ENCODE data around the gene EIF4E. TPM values are rescaled to one million over a fixed set of nuclear protein-coding genes. Genes with fewer than 3 reads are reported as not detected.
A peak's percentile ranks its signal among the peaks of the same experiment; 100 is the strongest.

Gene EIF4E, protein sequence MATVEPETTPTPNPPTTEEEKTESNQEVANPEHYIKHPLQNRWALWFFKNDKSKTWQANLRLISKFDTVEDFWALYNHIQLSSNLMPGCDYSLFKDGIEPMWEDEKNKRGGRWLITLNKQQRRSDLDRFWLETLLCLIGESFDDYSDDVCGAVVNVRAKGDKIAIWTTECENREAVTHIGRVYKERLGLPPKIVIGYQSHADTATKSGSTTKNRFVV
- total RNA-seq, result 100 to 1,000 TPM in 1 of 4 donors, 10 to 100 TPM in 3; 20.9 to 103 (median 48.4) TPM

DNA sequence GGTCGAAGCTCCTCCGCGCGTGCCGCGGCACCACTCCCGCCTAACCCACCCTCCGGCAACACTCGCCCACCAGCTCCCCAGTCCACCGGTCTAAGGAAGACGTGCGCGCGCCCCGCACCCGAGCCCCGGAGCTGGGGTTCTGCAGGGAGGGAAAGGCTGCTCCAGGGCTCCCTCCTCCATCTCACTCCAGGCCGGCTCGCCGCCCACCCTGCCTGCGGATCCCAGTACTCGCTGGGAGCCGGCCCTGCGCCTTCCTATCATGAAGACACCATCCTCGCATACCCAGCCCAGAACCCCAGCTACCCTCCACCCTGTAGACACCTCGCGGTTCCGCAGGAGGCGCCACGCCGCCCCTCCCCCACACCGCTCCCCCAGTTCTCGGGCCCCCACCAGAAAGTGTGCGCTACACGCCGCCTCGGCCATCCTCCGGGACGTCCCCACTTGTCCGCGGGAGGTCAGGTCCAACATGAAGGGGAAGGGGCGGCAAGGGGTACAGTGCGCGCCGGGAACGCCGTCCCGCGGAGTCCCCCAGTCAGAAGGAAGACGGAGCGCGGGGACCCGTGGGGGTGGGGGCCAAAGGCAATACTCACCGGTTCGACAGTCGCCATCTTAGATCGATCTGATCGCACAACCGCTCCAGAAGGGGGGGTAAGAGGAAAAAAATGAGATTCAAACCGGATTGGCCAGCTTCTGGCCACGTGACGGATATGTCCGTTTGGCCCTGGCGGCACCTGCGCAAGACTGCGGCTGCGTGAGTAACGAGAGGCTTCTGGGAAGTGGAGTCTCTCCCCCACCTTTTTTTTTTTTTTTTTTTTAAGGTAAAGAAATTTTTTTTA is at the start of gene EIF4E:
EIF4E (minus strand) TSS at position 629 of the 836 bp plus-strand sequence; CDS start at position 608, 21 bp downstream.
- Histone ChIP-seq H3K27ac (peak within 1 kb of the TSS; percentile 93 to 98 (median 96)), H3K36me3 (no peaks in the 10 kb centered on the region), H3K9me3 (no peaks in the 10 kb centered on the region), H3K4me1 (peaks cover 13 to 41% (median 23%) of the 10 kb centered on the region in 4 donors), H3K27me3 (no peaks in the 10 kb centered on the region), H3K4me3 (peak within 1 kb of the TSS; percentile 69 to 91 (median 86))
- in situ Hi-C loops (cut with MboI; ENCODE audit: low pct_ligation_motif_present in 1 of 4, low pct_unique_long_range_greater_than_20kb in 1 of 4, low sequenced_read_pairs in 3 of 4) (loop anchor here in 1 of 4 donors (25.0 kb wide), 1 partner anchor 466 kb away; no protein-coding TSS in a partner anchor), intact Hi-C loops (cut with DNase I; ENCODE audit: low total_unique reads) (loop anchor here (10.0 kb wide), 1 partner anchor 1796 kb away; no protein-coding TSS in a partner anchor)
- peak in 1 of 3 donors; percentile 49 for TF ChIP-seq POLR2AphosphoS5 (IDR thresholded peaks at IDR 0.05)
- TF ChIP-seq POLR2A (IDR thresholded peaks at IDR 0.05), result no peak
- TF ChIP-seq EP300 (IDR thresholded peaks at IDR 0.05; ENCODE audit: low read depth), result no peak
- TF ChIP-seq, protein P1, sequence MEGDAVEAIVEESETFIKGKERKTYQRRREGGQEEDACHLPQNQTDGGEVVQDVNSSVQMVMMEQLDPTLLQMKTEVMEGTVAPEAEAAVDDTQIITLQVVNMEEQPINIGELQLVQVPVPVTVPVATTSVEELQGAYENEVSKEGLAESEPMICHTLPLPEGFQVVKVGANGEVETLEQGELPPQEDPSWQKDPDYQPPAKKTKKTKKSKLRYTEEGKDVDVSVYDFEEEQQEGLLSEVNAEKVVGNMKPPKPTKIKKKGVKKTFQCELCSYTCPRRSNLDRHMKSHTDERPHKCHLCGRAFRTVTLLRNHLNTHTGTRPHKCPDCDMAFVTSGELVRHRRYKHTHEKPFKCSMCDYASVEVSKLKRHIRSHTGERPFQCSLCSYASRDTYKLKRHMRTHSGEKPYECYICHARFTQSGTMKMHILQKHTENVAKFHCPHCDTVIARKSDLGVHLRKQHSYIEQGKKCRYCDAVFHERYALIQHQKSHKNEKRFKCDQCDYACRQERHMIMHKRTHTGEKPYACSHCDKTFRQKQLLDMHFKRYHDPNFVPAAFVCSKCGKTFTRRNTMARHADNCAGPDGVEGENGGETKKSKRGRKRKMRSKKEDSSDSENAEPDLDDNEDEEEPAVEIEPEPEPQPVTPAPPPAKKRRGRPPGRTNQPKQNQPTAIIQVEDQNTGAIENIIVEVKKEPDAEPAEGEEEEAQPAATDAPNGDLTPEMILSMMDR (IDR thresholded peaks at IDR 0.05), result peak in 4 of 5 experiments; percentile 5 to 23 (median 14)
- 1% methylated on average over 63 of the region's 68 CpGs; no CpG with 5 or more reads in 1 of the 2 donors for WGBS, 2 donors (ENCODE audit: low coverage in 1 of 2)
- DNase-seq, result peak; percentile 98

DNA sequence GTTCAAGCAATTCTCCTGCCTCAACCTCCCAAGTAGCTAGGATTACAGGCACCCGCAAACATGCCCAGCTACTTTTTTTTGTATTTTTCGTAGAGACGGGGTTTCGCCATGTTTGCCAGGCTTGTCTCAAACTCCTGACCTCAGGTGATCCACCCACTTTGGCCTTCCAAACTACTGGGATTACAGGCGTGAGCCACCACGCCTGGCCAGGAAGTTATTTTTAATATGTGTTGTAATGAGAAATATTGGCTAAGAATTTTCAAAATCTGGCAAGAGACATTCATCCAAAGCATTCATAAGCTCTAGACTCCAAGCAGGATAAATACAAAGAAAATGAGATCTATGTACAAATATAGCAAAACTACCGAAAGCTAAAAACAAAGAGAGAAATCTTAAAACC is 48.6 kb upstream of the EIF4E start:
- Histone ChIP-seq H3K36me3 (no peaks in the 10 kb centered on the region), H3K9me3 (no peaks in the 10 kb centered on the region), H3K4me1 (no peaks in the 10 kb centered on the region), H3K4me3 (no peak overlapping the region), H3K27me3 (no peaks in the 10 kb centered on the region), H3K27ac (no peak overlapping the region)
- 92 to 100% methylated on average over 2 to 7 of the region's 7 CpGs for WGBS, 2 donors (ENCODE audit: low coverage in 1 of 2)
- no peak for DNase-seq
- TF ChIP-seq EP300 (IDR thresholded peaks at IDR 0.05; ENCODE audit: low read depth), result no peak
- TF ChIP-seq POLR2A (IDR thresholded peaks at IDR 0.05), result no peak
- TF ChIP-seq, protein P1 (IDR thresholded peaks at IDR 0.05), result no peak
- TF ChIP-seq POLR2AphosphoS5 (IDR thresholded peaks at IDR 0.05), result no peak
- in situ Hi-C loops (cut with MboI; ENCODE audit: low pct_ligation_motif_present in 1 of 4, low pct_unique_long_range_greater_than_20kb in 1 of 4, low sequenced_read_pairs in 3 of 4), result no loop called here
- intact Hi-C loops (cut with DNase I; ENCODE audit: low total_unique reads), result no loop called here

DNA sequence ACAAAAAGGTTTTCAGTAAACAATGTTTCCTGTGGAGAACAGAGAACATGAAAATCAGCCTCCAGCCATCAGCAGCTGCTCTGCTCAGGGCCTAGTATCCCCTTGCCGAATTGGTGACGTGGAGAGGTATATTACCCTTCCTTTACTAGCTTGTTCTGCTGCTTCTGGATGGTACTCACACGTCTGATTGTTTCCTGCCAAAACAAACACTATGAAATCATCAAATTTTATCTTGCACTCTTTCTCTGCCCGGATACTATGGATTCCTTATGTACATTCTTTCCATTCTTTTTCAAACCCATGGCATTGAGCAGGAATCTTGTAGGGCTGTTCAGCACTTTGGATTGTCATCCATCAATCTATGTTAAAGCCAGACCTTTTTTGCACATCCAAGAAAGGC is 47.8 kb upstream of the EIF4E start:
- Histone ChIP-seq H3K27me3 (no peaks in the 10 kb centered on the region), H3K27ac (no peak overlapping the region), H3K4me3 (no peak overlapping the region), H3K36me3 (no peaks in the 10 kb centered on the region), H3K4me1 (no peaks in the 10 kb centered on the region), H3K9me3 (no peaks in the 10 kb centered on the region)
- in situ Hi-C loops (cut with MboI; ENCODE audit: low pct_ligation_motif_present in 1 of 4, low pct_unique_long_range_greater_than_20kb in 1 of 4, low sequenced_read_pairs in 3 of 4) (no loop called here), intact Hi-C loops (cut with DNase I; ENCODE audit: low total_unique reads) (no loop called here)
- TF ChIP-seq, protein P1 (IDR thresholded peaks at IDR 0.05), result no peak
- TF ChIP-seq POLR2A (IDR thresholded peaks at IDR 0.05), result no peak
- WGBS, 2 donors (ENCODE audit: low coverage in 1 of 2), result 52 to 68% methylated on average over 4 of the region's 4 CpGs
- DNase-seq, result no peak

Measured in transverse colon (tissue), 4 donors.